HAP-1 (cell line): ENCODE measurements around the gene GOLPH3L.
"Not testable (repeated sequence)": the region's sequence is repeated elsewhere in the genome, so short reads cannot be mapped to it uniquely, and the experiment has no call there.

Source experiments
- DNase-seq, 2 experiments: peaks; one replicate each; pipeline ENCODE4 v3.0.0-alpha.2; 2016 to 2020; ENCODE audit warnings: low spot score in 2 of 2
- H3K27me3 ChIP-seq: fragments of 250-450 bp; sonication (Bioruptor Pico); 2 replicates; pipeline ENCODE4 v1.5.1; 2020; ENCODE audit warnings: low read depth, mild to moderate bottlenecking, moderate library complexity
- H3K36me3 ChIP-seq: fragments of 250-450 bp; sonication (Bioruptor Pico); replicated peaks from 2 replicates; pipeline ENCODE4 v1.5.1; 2020; ENCODE audit warnings: mild to moderate bottlenecking
- H3K4me1 ChIP-seq: fragments of 250-450 bp; sonication (Bioruptor Pico); 2 replicates; pipeline ENCODE4 v1.5.1; 2020; ENCODE audit warnings: mild to moderate bottlenecking
- H3K4me3 ChIP-seq: fragments of 250-450 bp; sonication (Bioruptor Pico); 2 replicates; pipeline ENCODE4 v1.5.1; 2020; ENCODE audit warnings: mild to moderate bottlenecking, moderate library complexity
- H3K9me3 ChIP-seq: fragments of 250-450 bp; sonication (Bioruptor Pico); 2 replicates; pipeline ENCODE4 v1.5.1; 2020; ENCODE audit warnings: mild to moderate bottlenecking, moderate library complexity
- in situ Hi-C: fragments of 300-500 bp; cut with MboI; formaldehyde crosslinking; loops from 3 replicates; pipeline ENCODE4 v1.14.3; 2020; ENCODE audit warnings: low sequenced_read_pairs, inconsistent platforms, mixed read lengths

GOLPH3L gene

GRCh38 chr1:150692720-150693119, 4.2 kb downstream of the GOLPH3L start:
- in situ Hi-C loops, result no loop called here
- no peak for DNase-seq
- H3K4me1 ChIP-seq, result peaks cover 8% of the 10 kb centered on the region
- H3K4me3 ChIP-seq, result no peak overlapping the region
- H3K36me3 ChIP-seq, result peaks cover 26% of the 10 kb centered on the region
- H3K27me3 ChIP-seq, result no peaks in the 10 kb centered on the region
- no peaks in the 10 kb centered on the region for H3K9me3 ChIP-seq

GRCh38 chr1:150688763-150689162, 8.2 kb downstream of the GOLPH3L start:
- no peak overlapping the region for H3K4me3 ChIP-seq
- in situ Hi-C loops, result no loop called here
- DNase-seq, result no peak
- H3K9me3 ChIP-seq, result no peaks in the 10 kb centered on the region
- H3K27me3 ChIP-seq, result no peaks in the 10 kb centered on the region
- peaks cover 21% of the 10 kb centered on the region for H3K36me3 ChIP-seq
- no peaks in the 10 kb centered on the region for H3K4me1 ChIP-seq

- H3K9me3 ChIP-seq, result no peaks in the 10 kb centered on the region
- in situ Hi-C loops, result no loop called here
- no peaks in the 10 kb centered on the region for H3K27me3 ChIP-seq
- H3K36me3 ChIP-seq, result peaks cover 15% of the 10 kb centered on the region
- no peak for DNase-seq
- no peaks in the 10 kb centered on the region for H3K4me1 ChIP-seq
- H3K4me3 ChIP-seq, result no peak overlapping the region
Measured at GRCh38 chr1:150686275-150686674, 10.7 kb downstream of the GOLPH3L start.

GRCh38 chr1:150683914-150684313, 13.0 kb downstream of the GOLPH3L start:
- Histone ChIP-seq H3K9me3 (no peaks in the 10 kb centered on the region), H3K4me1 (no peaks in the 10 kb centered on the region), H3K4me3 (no peak overlapping the region), H3K36me3 (peaks cover 16% of the 10 kb centered on the region), H3K27me3 (no peaks in the 10 kb centered on the region)
- in situ Hi-C loops, result no loop called here
- DNase-seq, result no peak

- Histone ChIP-seq H3K4me3 (no peak overlapping the region), H3K36me3 (peaks cover 5% of the 10 kb centered on the region; the same call in 1 of the 2 replicates), H3K27me3 (no peaks in the 10 kb centered on the region), H3K4me1 (no peaks in the 10 kb centered on the region), H3K9me3 (no peaks in the 10 kb centered on the region)
- in situ Hi-C loops, result no loop called here
- no peak for DNase-seq
Measured at GRCh38 chr1:150678988-150679387, 18.0 kb downstream of the GOLPH3L start.

GRCh38 chr1:150674881-150675280, 22.1 kb downstream of the GOLPH3L start:
- H3K9me3 ChIP-seq, result no peaks in the 10 kb centered on the region
- H3K36me3 ChIP-seq, result no peaks in the 10 kb centered on the region
- in situ Hi-C loops, result no loop called here
- no peaks in the 10 kb centered on the region for H3K27me3 ChIP-seq
- no peak overlapping the region for H3K4me3 ChIP-seq
- no peaks in the 10 kb centered on the region for H3K4me1 ChIP-seq
- no peak for DNase-seq

- DNase-seq, result no peak
- H3K4me3 ChIP-seq, result no peak overlapping the region
- H3K9me3 ChIP-seq, result no peaks in the 10 kb centered on the region
- peaks cover 18% of the 10 kb centered on the region for H3K36me3 ChIP-seq
- H3K4me1 ChIP-seq, result no peaks in the 10 kb centered on the region
- in situ Hi-C loops, result no loop called here
- H3K27me3 ChIP-seq, result no peaks in the 10 kb centered on the region
Measured at GRCh38 chr1:150663321-150663720, 33.6 kb downstream of the GOLPH3L start.

GRCh38 chr1:150662811-150663210, 34.1 kb downstream of the GOLPH3L start:
- in situ Hi-C loops, result no loop called here
- Histone ChIP-seq H3K9me3 (no peaks in the 10 kb centered on the region), H3K4me1 (no peaks in the 10 kb centered on the region), H3K36me3 (peaks cover 21% of the 10 kb centered on the region), H3K4me3 (no peak overlapping the region), H3K27me3 (no peaks in the 10 kb centered on the region)
- DNase-seq, result no peak

GRCh38 chr1:150661156-150661555, 35.8 kb downstream of the GOLPH3L start:
- in situ Hi-C loops, result no loop called here
- Histone ChIP-seq H3K27me3 (no peaks in the 10 kb centered on the region), H3K4me1 (no peaks in the 10 kb centered on the region), H3K4me3 (no peak overlapping the region), H3K9me3 (no peaks in the 10 kb centered on the region), H3K36me3 (peaks cover 21% of the 10 kb centered on the region)
- no peak for DNase-seq

GRCh38 chr1:150660584-150660983, 36.4 kb downstream of the GOLPH3L start:
- DNase-seq, result no peak
- in situ Hi-C loops, result no loop called here
- no peak overlapping the region for H3K4me3 ChIP-seq
- no peaks in the 10 kb centered on the region for H3K27me3 ChIP-seq
- no peaks in the 10 kb centered on the region for H3K9me3 ChIP-seq
- peaks cover 21% of the 10 kb centered on the region for H3K36me3 ChIP-seq
- H3K4me1 ChIP-seq, result no peaks in the 10 kb centered on the region

GRCh38 chr1:150657064-150657463, 39.9 kb downstream of the GOLPH3L start:
- not testable (repeated sequence) for H3K4me3 ChIP-seq

GRCh38 chr1:150654635-150655034, 42.3 kb downstream of the GOLPH3L start:
- in situ Hi-C loops, H3K27me3 ChIP-seq, H3K36me3 ChIP-seq, DNase-seq, H3K4me1 ChIP-seq, H3K9me3 ChIP-seq, H3K4me3 ChIP-seq: not testable (repeated sequence)

More at GRCh38 chr1:150657064-150657463, 39.9 kb downstream of the GOLPH3L start:
- H3K4me1 ChIP-seq, H3K27me3 ChIP-seq, DNase-seq, in situ Hi-C loops, H3K9me3 ChIP-seq: not testable (repeated sequence)
- H3K36me3 ChIP-seq, result peaks cover 21% of the 10 kb centered on the region

- H3K27me3 ChIP-seq, result no peaks in the 10 kb centered on the region
- no peak for DNase-seq
Measured at GRCh38 chr1:150650193-150650592, 46.8 kb downstream of the GOLPH3L start.

GRCh38 chr1:150649441-150650075, 47.4 kb downstream of the GOLPH3L start:
- Histone ChIP-seq H3K4me3 (no peak overlapping the region), H3K27me3 (no peaks in the 10 kb centered on the region), H3K9me3 (no peaks in the 10 kb centered on the region), H3K4me1 (no peaks in the 10 kb centered on the region), H3K36me3 (peaks cover 19% of the 10 kb centered on the region)
- no peak for DNase-seq
- in situ Hi-C loops, result no loop called here

More at GRCh38 chr1:150650193-150650592, 46.8 kb downstream of the GOLPH3L start:
- Histone ChIP-seq H3K9me3 (no peaks in the 10 kb centered on the region), H3K4me1 (no peaks in the 10 kb centered on the region), H3K36me3 (peaks cover 19% of the 10 kb centered on the region), H3K4me3 (no peak overlapping the region)
- in situ Hi-C loops, result no loop called here

GRCh38 chr1:150642296-150642695, 54.7 kb downstream of the GOLPH3L start:
- no peak overlapping the region for H3K4me3 ChIP-seq
- no peak for DNase-seq
- H3K36me3 ChIP-seq, result peaks cover 6% of the 10 kb centered on the region; the same call in 1 of the 2 replicates
- in situ Hi-C loops, result no loop called here
- H3K27me3 ChIP-seq, result no peaks in the 10 kb centered on the region
- H3K9me3 ChIP-seq, result no peaks in the 10 kb centered on the region
- no peaks in the 10 kb centered on the region for H3K4me1 ChIP-seq
